ENCODE data around the gene NR4A1. TPM values are rescaled to one million over a fixed set of nuclear protein-coding genes. Genes with fewer than 3 reads are reported as not detected.

Gene NR4A1
- total and polyA plus RNA-seq, 9 of the 15 experiments (the other 6 are each of a cell fraction or from before 2014, with no cell fraction given) = 0.07 to 4.7 (median 1.9) TPM; not detected in 1

DNA sequence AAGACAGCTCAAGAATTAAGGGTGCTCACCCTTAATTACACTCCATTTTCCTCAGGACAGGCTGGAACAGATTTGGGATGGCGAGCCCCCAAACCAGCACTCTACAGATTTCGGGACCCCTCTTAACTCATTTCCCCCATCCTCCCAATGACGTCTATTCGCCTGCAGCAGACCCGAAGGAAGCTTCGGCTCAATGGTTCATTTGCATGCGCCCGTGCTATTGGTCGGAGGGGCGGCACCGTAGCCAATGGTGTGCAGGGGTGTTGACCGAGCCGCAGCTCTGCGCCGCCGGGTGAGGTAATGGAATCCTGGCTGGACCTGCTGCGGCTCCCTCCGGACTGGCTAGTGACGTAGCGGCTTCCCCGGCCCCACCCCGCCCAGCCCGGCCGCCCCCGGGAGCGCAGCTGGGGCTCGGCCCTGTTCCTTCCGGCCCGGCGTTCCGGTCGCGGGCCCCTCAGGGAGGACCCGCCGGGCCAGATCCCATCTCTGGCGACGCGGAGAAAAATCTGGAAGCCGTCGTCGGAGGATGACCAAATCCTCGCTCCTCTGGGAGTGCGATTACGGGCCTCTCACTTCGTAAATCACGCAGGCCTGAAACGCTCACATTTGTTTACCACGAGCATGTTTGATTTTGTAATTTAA lies 18.3 kb upstream of the NR4A1 start (continued):
- TF ChIP-seq, protein P1, sequence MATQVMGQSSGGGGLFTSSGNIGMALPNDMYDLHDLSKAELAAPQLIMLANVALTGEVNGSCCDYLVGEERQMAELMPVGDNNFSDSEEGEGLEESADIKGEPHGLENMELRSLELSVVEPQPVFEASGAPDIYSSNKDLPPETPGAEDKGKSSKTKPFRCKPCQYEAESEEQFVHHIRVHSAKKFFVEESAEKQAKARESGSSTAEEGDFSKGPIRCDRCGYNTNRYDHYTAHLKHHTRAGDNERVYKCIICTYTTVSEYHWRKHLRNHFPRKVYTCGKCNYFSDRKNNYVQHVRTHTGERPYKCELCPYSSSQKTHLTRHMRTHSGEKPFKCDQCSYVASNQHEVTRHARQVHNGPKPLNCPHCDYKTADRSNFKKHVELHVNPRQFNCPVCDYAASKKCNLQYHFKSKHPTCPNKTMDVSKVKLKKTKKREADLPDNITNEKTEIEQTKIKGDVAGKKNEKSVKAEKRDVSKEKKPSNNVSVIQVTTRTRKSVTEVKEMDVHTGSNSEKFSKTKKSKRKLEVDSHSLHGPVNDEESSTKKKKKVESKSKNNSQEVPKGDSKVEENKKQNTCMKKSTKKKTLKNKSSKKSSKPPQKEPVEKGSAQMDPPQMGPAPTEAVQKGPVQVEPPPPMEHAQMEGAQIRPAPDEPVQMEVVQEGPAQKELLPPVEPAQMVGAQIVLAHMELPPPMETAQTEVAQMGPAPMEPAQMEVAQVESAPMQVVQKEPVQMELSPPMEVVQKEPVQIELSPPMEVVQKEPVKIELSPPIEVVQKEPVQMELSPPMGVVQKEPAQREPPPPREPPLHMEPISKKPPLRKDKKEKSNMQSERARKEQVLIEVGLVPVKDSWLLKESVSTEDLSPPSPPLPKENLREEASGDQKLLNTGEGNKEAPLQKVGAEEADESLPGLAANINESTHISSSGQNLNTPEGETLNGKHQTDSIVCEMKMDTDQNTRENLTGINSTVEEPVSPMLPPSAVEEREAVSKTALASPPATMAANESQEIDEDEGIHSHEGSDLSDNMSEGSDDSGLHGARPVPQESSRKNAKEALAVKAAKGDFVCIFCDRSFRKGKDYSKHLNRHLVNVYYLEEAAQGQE (IDR thresholded peaks at IDR 0.05; ENCODE audit: borderline replicate concordance) = peak; percentile 41; the same call in 1 of the 2 replicates
- TF ChIP-seq, protein P1 (CRISPR knock-in tag; IDR thresholded peaks at IDR 0.05; ENCODE audit: low read depth) = no peak
- TF ChIP-seq ZNF583 (CRISPR knock-in tag; IDR thresholded peaks at IDR 0.05) (no peak), MTF1 (CRISPR knock-in tag; IDR thresholded peaks at IDR 0.05; ENCODE audit: borderline replicate concordance) (no peak), PRPF4 (IDR thresholded peaks at IDR 0.05; ENCODE audit: insufficient read depth, low read depth, low read length, poor library complexity, severe bottlenecking) (no peak), TGIF2 (CRISPR knock-in tag; IDR thresholded peaks at IDR 0.05) (no peak), TOE1 (IDR thresholded peaks at IDR 0.05; ENCODE audit: borderline replicate concordance) (no peak), TOE1 (CRISPR knock-in tag; IDR thresholded peaks at IDR 0.05; ENCODE audit: borderline replicate concordance, low read depth) (no peak), CHD2 (IDR thresholded peaks at IDR 0.05; ENCODE audit: low read depth, low read length) (peak; percentile 57), ZC3H4 (CRISPR knock-in tag; IDR thresholded peaks at IDR 0.05; ENCODE audit: borderline replicate concordance) (no peak), ZNF668 (CRISPR knock-in tag; IDR thresholded peaks at IDR 0.05) (no peak), COPS2 (conservative IDR thresholded peaks at IDR 0.05) (no peak)
- TF ChIP-seq, protein P2, sequence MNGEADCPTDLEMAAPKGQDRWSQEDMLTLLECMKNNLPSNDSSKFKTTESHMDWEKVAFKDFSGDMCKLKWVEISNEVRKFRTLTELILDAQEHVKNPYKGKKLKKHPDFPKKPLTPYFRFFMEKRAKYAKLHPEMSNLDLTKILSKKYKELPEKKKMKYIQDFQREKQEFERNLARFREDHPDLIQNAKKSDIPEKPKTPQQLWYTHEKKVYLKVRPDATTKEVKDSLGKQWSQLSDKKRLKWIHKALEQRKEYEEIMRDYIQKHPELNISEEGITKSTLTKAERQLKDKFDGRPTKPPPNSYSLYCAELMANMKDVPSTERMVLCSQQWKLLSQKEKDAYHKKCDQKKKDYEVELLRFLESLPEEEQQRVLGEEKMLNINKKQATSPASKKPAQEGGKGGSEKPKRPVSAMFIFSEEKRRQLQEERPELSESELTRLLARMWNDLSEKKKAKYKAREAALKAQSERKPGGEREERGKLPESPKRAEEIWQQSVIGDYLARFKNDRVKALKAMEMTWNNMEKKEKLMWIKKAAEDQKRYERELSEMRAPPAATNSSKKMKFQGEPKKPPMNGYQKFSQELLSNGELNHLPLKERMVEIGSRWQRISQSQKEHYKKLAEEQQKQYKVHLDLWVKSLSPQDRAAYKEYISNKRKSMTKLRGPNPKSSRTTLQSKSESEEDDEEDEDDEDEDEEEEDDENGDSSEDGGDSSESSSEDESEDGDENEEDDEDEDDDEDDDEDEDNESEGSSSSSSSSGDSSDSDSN (IDR thresholded peaks at IDR 0.05; ENCODE audit: borderline replicate concordance in 1 of 2, low read depth in 2 of 2, low read length in 2 of 2) = peak; percentile 52 to 81; a peak in 1 of 4 replicates
- TF ChIP-seq, protein P3, sequence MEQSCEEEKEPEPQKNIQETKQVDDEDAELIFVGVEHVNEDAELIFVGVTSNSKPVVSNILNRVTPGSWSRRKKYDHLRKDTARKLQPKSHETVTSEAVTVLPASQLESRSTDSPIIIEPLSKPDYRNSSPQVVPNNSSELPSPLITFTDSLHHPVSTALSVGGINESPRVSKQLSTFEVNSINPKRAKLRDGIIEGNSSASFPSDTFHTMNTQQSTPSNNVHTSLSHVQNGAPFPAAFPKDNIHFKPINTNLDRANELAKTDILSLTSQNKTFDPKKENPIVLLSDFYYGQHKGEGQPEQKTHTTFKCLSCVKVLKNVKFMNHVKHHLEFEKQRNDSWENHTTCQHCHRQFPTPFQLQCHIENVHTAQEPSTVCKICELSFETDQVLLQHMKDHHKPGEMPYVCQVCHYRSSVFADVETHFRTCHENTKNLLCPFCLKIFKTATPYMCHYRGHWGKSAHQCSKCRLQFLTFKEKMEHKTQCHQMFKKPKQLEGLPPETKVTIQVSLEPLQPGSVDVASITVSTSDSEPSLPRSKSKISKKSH (CRISPR knock-in tag; IDR thresholded peaks at IDR 0.05) = no peak

Measured in K562 (cell line).